Kidney (tissue), 14 donors: ENCODE measurements around the gene TSC2. TPM values are rescaled to one million over a fixed set of nuclear protein-coding genes. Genes with fewer than 3 reads are reported as not detected.
A peak's percentile ranks its signal among the peaks of the same experiment; 100 is the strongest.

Source experiments
- DNase-seq, 5 donors: peaks; one replicate each; pipeline ENCODE4 v3.0.0-alpha.2; 2013 to 2020
- FAIRE-seq: peaks from 2 replicates; lab custom pipeline; 2012; peaks lifted over from hg19 to GRCh38; lab: Jason Lieb, UNC
- H3K27ac ChIP-seq, 2 donors: one replicate each; pipeline ENCODE4 v1.7.0; 2013; ENCODE audit warnings: low read depth in 2 of 2, low read length in 2 of 2, inconsistent platforms in 1 of 2
- H3K27me3 ChIP-seq: one replicate; pipeline ENCODE4 v1.7.1; 2013; ENCODE audit warnings: low read length, inconsistent platforms; ENCODE audit not compliant: control insufficient read depth, insufficient read depth
- H3K36me3 ChIP-seq, 3 donors: one replicate each; pipeline versions ENCODE4 v1.7.0 to v1.7.1; 2013; ENCODE audit warnings: low read length in 3 of 3, control low read depth in 1 of 3, inconsistent platforms in 1 of 3; ENCODE audit not compliant: insufficient read depth in 3 of 3, control insufficient read depth in 2 of 3
- H3K4me1 ChIP-seq, 3 donors: one replicate each; pipeline versions ENCODE4 v1.7.0 to v1.7.1; 2013; ENCODE audit warnings: low read length in 3 of 3, inconsistent platforms in 1 of 3, low read depth in 1 of 3; ENCODE audit not compliant: control insufficient read depth in 2 of 3, insufficient read depth in 2 of 3
- H3K4me3 ChIP-seq, 3 donors: one replicate each; pipeline versions ENCODE4 v1.7.0 to v1.8.1; 2013; ENCODE audit warnings: low read length in 3 of 3, control low read depth in 1 of 3, inconsistent platforms in 1 of 3
- H3K9ac ChIP-seq, 3 donors: one replicate each; pipeline versions ENCODE4 v1.7.0 to v1.7.1; 2013; ENCODE audit warnings: low read length in 3 of 3, control low read depth in 1 of 3, inconsistent platforms in 1 of 3
- H3K9me3 ChIP-seq, 3 donors: one replicate each; pipeline versions ENCODE4 v1.7.0 to v1.7.1; 2013; ENCODE audit warnings: low read length in 3 of 3, control low read depth in 1 of 3, inconsistent platforms in 1 of 3; ENCODE audit not compliant: control insufficient read depth in 2 of 3, insufficient read depth in 1 of 3
- intact Hi-C: fragments of 100-400 bp; cut with DNase I; formaldehyde crosslinking; loops from one replicate; pipeline ENCODE4 v1.11.1; 2022
- polyA plus RNA-seq: library from polyadenylated mRNA; stranded (reverse); fragments of 350-450 nt; fragmentation: Illumina TruSeq; extraction: RNeasy Lipid Tissue Mini Kit (QIAGEN cat#74804); gene quantifications from one replicate; pipeline ENCODE4 v1.2.3, GENCODE V29; 2014; ENCODE audit warnings: low read depth, low replicate concordance; ENCODE audit not compliant: insufficient read depth
- total RNA-seq: library from RNA; stranded (reverse); fragmentation: NEBNext Ultra II Directional; extraction: Animal tissue kit (Norgen Biotek cat#: 25700); gene quantifications from one replicate; pipeline ENCODE4 v1.2.1, GENCODE V29; 2021
- TF ChIP-seq, protein P1 (sequence below): IDR thresholded peaks from 3 replicates; pipeline ENCODE4 v1.5.1; 2012; ENCODE audit warnings: mild to moderate bottlenecking, moderate library complexity, borderline replicate concordance; ENCODE audit not compliant: insufficient read depth; ENCODE audit errors: extremely low read depth
- donor health status: control.
- donor health status: control.
- donor health status: control.
- donor health status: control.
- donor health status: control.
- donor health status: DM: yes; HTN: yes; CAD: no.
- donor health status: Normal renal cell carcinoma (clear cell type).

TSC2 gene
- total and polyA plus RNA-seq, 2 donors from 2014 or later, result 40.0 to 151 TPM

DNA sequence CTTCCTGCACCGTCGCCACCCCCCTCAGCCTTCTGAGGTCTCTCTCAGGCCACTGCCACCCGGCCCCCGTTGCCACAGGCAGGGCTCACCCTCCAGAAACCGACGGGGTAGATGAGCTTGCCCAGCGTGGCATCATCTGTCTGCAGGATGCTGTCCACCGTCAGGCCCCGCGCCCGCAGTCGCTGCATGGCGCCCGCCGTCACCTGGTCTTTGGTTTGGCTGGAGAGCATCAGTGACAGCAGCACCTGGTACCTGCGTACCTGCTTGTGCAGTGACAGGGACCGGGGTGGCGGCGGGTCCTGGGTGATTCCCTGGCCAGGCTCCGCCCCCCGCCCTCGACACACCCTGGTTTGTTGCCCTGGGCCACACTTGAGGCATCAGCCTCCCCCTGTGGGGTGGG, 3.2 kb upstream of the TSC2 start:
- H3K27ac ChIP-seq, result no peak overlapping the region
- H3K9me3 ChIP-seq, result no peaks in the 10 kb centered on the region
- intact Hi-C loops, result no loop called here
- H3K9ac ChIP-seq, result no peak overlapping the region
- TF ChIP-seq, protein P1, sequence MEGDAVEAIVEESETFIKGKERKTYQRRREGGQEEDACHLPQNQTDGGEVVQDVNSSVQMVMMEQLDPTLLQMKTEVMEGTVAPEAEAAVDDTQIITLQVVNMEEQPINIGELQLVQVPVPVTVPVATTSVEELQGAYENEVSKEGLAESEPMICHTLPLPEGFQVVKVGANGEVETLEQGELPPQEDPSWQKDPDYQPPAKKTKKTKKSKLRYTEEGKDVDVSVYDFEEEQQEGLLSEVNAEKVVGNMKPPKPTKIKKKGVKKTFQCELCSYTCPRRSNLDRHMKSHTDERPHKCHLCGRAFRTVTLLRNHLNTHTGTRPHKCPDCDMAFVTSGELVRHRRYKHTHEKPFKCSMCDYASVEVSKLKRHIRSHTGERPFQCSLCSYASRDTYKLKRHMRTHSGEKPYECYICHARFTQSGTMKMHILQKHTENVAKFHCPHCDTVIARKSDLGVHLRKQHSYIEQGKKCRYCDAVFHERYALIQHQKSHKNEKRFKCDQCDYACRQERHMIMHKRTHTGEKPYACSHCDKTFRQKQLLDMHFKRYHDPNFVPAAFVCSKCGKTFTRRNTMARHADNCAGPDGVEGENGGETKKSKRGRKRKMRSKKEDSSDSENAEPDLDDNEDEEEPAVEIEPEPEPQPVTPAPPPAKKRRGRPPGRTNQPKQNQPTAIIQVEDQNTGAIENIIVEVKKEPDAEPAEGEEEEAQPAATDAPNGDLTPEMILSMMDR, result no peak
- peaks cover 0 to 38% (median 4%) of the 10 kb centered on the region in 3 donors for H3K4me1 ChIP-seq
- H3K36me3 ChIP-seq, result no peaks in the 10 kb centered on the region
- H3K27me3 ChIP-seq, result no peaks in the 10 kb centered on the region
- H3K4me3 ChIP-seq, result no peak overlapping the region
- DNase-seq (peak in 2 of 5 donors; percentile 56 to 79), FAIRE-seq (no peak)

DNA sequence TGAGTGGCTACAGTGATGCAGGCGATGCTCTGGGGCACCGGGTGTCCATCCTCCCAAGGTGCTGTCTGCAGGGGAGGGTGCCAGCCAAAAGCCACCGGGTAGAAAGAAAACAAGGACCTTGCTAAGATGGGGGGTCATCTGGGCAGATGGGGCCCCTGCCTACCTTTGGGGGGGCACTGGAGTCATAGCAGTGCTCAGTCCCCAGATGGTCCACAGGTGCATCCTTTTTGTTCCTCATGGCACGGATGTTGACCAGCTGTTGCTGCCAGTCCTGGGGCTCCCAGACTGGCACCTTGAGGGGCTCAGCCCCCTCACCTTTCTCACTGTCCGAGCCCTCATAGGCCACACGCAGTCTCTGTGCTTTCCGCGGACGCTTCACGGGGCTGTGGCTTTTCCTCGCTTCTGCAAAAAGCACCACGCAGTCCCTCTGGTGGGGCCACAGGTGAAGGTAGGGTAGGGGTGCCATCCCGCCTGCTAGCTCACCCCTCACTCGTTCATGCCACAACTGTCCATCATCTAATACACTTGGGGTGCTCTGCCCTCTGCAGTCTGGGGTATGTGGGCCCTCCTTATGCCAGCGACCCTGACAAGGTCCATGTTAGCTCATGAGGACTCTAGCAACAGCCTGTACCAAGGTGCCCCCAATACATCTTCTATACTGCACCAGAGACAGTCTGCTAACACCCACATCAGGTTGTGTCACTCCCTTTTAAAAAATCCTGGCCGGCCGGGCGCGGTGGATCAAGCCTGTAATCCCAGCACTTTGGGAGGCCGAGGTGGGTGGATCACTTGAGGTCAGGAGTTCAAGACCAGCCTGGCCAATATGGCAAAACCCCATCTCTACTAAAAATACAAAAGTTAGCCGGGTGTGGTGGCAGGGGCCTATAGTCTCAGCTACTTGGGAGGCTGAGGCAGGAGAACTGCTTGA, 1.6 kb upstream of the TSC2 start:
- Histone ChIP-seq H3K9me3 (no peaks in the 10 kb centered on the region), H3K9ac (peak overlapping the region in 1 of 3 donors; percentile 34), H3K36me3 (peaks cover 0 to 2% (median 2%) of the 10 kb centered on the region in 3 donors), H3K27ac (no peak overlapping the region), H3K4me1 (peaks cover 0 to 29% (median 4%) of the 10 kb centered on the region in 3 donors), H3K27me3 (no peaks in the 10 kb centered on the region), H3K4me3 (peak overlapping the region in 1 of 3 donors; percentile 44)
- no peak for FAIRE-seq
- DNase-seq, result peak in 1 of 5 donors; percentile 50
- TF ChIP-seq, protein P1, result no peak
- intact Hi-C loops, result no loop called here

DNA sequence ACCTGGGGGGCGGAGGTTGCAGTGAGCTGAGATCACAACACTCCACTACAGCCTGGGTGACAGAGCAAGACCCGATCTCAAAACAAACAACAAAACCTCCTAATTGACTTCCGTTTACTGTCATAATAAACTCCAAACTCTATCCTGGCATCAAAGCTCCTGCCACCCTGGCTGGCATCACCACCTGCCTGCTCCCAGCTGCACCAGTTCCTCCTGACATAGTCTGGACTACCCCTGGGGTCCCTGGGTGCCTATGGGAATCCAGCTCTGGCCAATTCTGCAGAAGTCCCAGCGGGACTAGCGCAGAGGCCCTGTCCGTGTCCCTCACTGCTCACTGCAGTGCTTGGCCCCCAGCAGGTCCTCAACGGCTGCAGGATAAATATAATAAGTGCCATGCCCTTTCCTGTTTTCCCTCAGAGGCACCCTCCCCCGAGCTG, 874 bp upstream of the TSC2 start:
- Histone ChIP-seq H3K27ac (no peak overlapping the region), H3K9me3 (no peaks in the 10 kb centered on the region), H3K4me3 (peak overlapping the region; percentile 24 to 94 (median 44)), H3K36me3 (peaks cover 0 to 6% (median 2%) of the 10 kb centered on the region in 3 donors), H3K9ac (peak overlapping the region in 1 of 3 donors; percentile 55), H3K4me1 (peaks cover 0 to 29% (median 4%) of the 10 kb centered on the region in 3 donors), H3K27me3 (no peaks in the 10 kb centered on the region)
- DNase-seq (peak in 1 of 5 donors; percentile 72), FAIRE-seq (no peak)
- TF ChIP-seq, protein P1, result no peak
- intact Hi-C loops, result no loop called here
